ENCODE data around the gene SLC25A12. TPM values are rescaled to one million over a fixed set of nuclear protein-coding genes. Genes with fewer than 3 reads are reported as not detected.

The SLC25A12 gene
- total and polyA plus RNA-seq, 10 of the 15 experiments (the other 5 are each of a cell fraction or from before 2014, with no cell fraction given), result 20.9 to 50.0 (median 33.0) TPM

GRCh38 chr2:171788316-171788993 lies 105.6 kb downstream of the SLC25A12 start:
- intact Hi-C loops (cut with micrococcal nuclease; ENCODE audit: unreplicated experiment) (no loop called here), in situ Hi-C loops (cut with MboI) (no loop called here)
- SMC1A ChIA-PET (ENCODE audit: uncharacterized antibody, unreplicated experiment), result interaction anchor here (0.8 kb wide), 1 partner anchor 13 kb away, joined by 3 read pairs; no protein-coding TSS in a partner anchor
- WGBS (ENCODE audit: insufficient coverage, insufficient replicate concordance, low lambda C conversion rate, missing lambda C conversion rate), result 95% methylated on average over 7 of the region's 7 CpGs
- POLR2A ChIA-PET, result no interaction called here
- no peaks in the 10 kb centered on the region for H3K4me1 ChIP-seq (ENCODE audit: control insufficient read depth, insufficient read depth, low read length)
- CTCF ChIA-PET, result no interaction called here
- peaks cover 12 to 29% of the 10 kb centered on the region in 2 experiments for H3K36me3 ChIP-seq (ENCODE audit: control insufficient read depth in 2 of 2, insufficient read depth in 2 of 2, low read length in 1 of 2)
- no peak overlapping the region for H3K9ac ChIP-seq (ENCODE audit: control insufficient read depth, insufficient read depth, low read length)
- RAD21 ChIA-PET (ENCODE audit: unreplicated experiment), result no interaction called here
- H3K27ac ChIP-seq (ENCODE audit: control insufficient read depth, insufficient read depth), result no peak overlapping the region
- no peaks in the 10 kb centered on the region for H3K9me3 ChIP-seq (replicated peaks; ENCODE audit: control insufficient read depth, insufficient read depth, low read length)
- H3K4me3 ChIP-seq, result no peak overlapping the region
- H3K79me2 ChIP-seq (ENCODE audit: control insufficient read depth, insufficient read depth, low read length), result no peaks in the 10 kb centered on the region
- no peaks in the 10 kb centered on the region for H4K20me1 ChIP-seq (ENCODE audit: control insufficient read depth, insufficient read depth)
- no peak overlapping the region for H2AFZ ChIP-seq (ENCODE audit: control insufficient read depth, low read depth, low read length)
- FAIRE-seq, result no peak
- BruUV-seq (replicated peaks), result no TSS peak
- H3K27me3 ChIP-seq (replicated peaks in 1 of 2; ENCODE audit: control insufficient read depth in 2 of 2, insufficient read depth in 2 of 2, low read length in 1 of 2), result no peaks in the 10 kb centered on the region; a peak in 1 of 4 replicates
- H3K4me2 ChIP-seq (ENCODE audit: control insufficient read depth, insufficient read depth), result no peak overlapping the region
- ATAC-seq, result no peak
- DNase-seq (ENCODE audit: low read depth, low spot score), result no peak
- TF ChIP-seq NR2C1 (IDR thresholded peaks at IDR 0.05), result no peak
- TF ChIP-seq, protein P1, sequence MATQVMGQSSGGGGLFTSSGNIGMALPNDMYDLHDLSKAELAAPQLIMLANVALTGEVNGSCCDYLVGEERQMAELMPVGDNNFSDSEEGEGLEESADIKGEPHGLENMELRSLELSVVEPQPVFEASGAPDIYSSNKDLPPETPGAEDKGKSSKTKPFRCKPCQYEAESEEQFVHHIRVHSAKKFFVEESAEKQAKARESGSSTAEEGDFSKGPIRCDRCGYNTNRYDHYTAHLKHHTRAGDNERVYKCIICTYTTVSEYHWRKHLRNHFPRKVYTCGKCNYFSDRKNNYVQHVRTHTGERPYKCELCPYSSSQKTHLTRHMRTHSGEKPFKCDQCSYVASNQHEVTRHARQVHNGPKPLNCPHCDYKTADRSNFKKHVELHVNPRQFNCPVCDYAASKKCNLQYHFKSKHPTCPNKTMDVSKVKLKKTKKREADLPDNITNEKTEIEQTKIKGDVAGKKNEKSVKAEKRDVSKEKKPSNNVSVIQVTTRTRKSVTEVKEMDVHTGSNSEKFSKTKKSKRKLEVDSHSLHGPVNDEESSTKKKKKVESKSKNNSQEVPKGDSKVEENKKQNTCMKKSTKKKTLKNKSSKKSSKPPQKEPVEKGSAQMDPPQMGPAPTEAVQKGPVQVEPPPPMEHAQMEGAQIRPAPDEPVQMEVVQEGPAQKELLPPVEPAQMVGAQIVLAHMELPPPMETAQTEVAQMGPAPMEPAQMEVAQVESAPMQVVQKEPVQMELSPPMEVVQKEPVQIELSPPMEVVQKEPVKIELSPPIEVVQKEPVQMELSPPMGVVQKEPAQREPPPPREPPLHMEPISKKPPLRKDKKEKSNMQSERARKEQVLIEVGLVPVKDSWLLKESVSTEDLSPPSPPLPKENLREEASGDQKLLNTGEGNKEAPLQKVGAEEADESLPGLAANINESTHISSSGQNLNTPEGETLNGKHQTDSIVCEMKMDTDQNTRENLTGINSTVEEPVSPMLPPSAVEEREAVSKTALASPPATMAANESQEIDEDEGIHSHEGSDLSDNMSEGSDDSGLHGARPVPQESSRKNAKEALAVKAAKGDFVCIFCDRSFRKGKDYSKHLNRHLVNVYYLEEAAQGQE (IDR thresholded peaks at IDR 0.05; ENCODE audit: low read depth, low read length), result no peak
- TF ChIP-seq, protein P2, sequence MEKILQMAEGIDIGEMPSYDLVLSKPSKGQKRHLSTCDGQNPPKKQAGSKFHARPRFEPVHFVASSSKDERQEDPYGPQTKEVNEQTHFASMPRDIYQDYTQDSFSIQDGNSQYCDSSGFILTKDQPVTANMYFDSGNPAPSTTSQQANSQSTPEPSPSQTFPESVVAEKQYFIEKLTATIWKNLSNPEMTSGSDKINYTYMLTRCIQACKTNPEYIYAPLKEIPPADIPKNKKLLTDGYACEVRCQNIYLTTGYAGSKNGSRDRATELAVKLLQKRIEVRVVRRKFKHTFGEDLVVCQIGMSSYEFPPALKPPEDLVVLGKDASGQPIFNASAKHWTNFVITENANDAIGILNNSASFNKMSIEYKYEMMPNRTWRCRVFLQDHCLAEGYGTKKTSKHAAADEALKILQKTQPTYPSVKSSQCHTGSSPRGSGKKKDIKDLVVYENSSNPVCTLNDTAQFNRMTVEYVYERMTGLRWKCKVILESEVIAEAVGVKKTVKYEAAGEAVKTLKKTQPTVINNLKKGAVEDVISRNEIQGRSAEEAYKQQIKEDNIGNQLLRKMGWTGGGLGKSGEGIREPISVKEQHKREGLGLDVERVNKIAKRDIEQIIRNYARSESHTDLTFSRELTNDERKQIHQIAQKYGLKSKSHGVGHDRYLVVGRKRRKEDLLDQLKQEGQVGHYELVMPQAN (conservative IDR thresholded peaks at IDR 0.05), result no peak
- no peak for TF ChIP-seq POLR2AphosphoS5 (IDR thresholded peaks at IDR 0.05; ENCODE audit: low read length)
- TF ChIP-seq RCOR1 (conservative IDR thresholded peaks at IDR 0.05; ENCODE audit: low read depth, low read length), result no peak
- TF ChIP-seq SKIL (IDR thresholded peaks at IDR 0.05; ENCODE audit: low read depth, poor library complexity, severe bottlenecking), result no peak
- TF ChIP-seq, protein P3, sequence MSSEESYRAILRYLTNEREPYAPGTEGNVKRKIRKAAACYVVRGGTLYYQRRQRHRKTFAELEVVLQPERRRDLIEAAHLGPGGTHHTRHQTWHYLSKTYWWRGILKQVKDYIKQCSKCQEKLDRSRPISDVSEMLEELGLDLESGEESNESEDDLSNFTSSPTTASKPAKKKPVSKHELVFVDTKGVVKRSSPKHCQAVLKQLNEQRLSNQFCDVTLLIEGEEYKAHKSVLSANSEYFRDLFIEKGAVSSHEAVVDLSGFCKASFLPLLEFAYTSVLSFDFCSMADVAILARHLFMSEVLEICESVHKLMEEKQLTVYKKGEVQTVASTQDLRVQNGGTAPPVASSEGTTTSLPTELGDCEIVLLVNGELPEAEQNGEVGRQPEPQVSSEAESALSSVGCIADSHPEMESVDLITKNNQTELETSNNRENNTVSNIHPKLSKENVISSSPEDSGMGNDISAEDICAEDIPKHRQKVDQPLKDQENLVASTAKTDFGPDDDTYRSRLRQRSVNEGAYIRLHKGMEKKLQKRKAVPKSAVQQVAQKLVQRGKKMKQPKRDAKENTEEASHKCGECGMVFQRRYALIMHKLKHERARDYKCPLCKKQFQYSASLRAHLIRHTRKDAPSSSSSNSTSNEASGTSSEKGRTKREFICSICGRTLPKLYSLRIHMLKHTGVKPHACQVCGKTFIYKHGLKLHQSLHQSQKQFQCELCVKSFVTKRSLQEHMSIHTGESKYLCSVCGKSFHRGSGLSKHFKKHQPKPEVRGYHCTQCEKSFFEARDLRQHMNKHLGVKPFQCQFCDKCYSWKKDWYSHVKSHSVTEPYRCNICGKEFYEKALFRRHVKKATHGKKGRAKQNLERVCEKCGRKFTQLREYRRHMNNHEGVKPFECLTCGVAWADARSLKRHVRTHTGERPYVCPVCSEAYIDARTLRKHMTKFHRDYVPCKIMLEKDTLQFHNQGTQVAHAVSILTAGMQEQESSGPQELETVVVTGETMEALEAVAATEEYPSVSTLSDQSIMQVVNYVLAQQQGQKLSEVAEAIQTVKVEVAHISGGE (CRISPR knock-in tag; IDR thresholded peaks at IDR 0.05), result no peak
- no peak for TF ChIP-seq CREB1 (IDR thresholded peaks at IDR 0.05; ENCODE audit: low read depth)
- no peak for TF ChIP-seq SUPT20H (IDR thresholded peaks at IDR 0.05; ENCODE audit: borderline replicate concordance, control insufficient read depth, low read depth, low read length)
- TF ChIP-seq BACH1 (IDR thresholded peaks at IDR 0.05; ENCODE audit: borderline replicate concordance), result no peak
- TF ChIP-seq SMAD1 (IDR thresholded peaks at IDR 0.05; ENCODE audit: low read depth, partially characterized antibody), result no peak
- TF ChIP-seq NFIC (IDR thresholded peaks at IDR 0.05; ENCODE audit: low read depth, low read length), result no peak
